ENCODE measurements around the gene PPP1R7.

DNA sequence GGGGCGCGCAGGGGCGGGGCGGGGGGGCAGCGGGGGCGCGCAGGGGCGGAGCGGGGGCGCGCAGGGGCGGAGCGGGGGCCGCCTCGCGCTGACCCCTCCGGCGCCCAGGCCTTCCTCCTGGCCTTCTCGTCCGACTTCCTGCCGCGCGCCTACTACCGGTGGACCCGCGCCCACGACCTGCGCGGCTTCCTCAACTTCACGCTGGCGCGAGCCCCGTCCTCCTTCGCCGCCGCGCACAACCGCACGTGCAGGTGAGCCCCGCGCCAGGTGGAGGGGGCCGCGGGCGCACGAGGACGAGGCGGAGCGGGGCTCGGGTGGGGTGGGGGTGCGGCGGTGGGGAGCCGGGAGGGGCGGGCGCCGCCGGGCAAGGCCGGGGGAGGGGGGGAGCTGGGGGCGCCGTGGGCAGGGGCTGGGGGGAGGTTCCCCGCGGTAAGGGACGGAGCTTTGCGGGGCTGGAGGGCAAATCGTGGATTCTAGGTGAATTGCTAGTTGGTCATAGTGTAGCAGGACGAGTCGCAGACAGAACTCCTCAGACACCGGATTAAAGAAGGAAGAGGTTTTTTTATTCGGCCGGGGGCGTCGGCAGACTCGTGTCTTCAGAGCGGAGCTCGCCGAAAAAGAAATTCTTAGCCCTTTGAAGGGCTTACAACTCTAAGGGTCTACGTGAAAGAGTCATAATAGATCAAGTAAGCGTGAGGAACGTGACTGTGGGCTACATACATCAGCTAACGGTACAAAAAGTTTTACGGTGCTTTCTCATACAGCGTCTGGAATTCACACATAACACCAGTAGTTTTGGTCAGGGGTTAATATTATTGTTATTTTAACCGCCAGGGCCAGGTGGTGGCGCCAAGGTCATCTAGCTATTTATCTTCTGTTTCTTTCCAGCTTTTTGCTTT, 68.1 kb downstream of the PPP1R7 start:
- TF ChIP-seq, protein P1, sequence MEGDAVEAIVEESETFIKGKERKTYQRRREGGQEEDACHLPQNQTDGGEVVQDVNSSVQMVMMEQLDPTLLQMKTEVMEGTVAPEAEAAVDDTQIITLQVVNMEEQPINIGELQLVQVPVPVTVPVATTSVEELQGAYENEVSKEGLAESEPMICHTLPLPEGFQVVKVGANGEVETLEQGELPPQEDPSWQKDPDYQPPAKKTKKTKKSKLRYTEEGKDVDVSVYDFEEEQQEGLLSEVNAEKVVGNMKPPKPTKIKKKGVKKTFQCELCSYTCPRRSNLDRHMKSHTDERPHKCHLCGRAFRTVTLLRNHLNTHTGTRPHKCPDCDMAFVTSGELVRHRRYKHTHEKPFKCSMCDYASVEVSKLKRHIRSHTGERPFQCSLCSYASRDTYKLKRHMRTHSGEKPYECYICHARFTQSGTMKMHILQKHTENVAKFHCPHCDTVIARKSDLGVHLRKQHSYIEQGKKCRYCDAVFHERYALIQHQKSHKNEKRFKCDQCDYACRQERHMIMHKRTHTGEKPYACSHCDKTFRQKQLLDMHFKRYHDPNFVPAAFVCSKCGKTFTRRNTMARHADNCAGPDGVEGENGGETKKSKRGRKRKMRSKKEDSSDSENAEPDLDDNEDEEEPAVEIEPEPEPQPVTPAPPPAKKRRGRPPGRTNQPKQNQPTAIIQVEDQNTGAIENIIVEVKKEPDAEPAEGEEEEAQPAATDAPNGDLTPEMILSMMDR (IDR thresholded peaks at IDR 0.05), result peak in 1 of 2 donors; percentile 22
- no peak for TF ChIP-seq POLR2AphosphoS5 (IDR thresholded peaks at IDR 0.05)
